HCT116 (cell line): Measurements from ENCODE around the gene GABRB3. TPM values are rescaled to one million over a fixed set of nuclear protein-coding genes. Genes with fewer than 3 reads are reported as not detected.

Experiments
- ATAC-seq: fragments of 200-7000 bp; cut with Tn5 transposase; 2 replicates; pipeline ENCODE4 v1.9.1; 2020; ENCODE audit warnings: mild to moderate bottlenecking, moderate library complexity
- BruUV-seq: library from RNA; stranded (reverse); fragments of 400-500 nt; replicated peaks from 2 replicates; lab custom pipeline; 2021; lab: Mats Ljungman, UMichigan
- CTCF ChIA-PET: fragments of 300-600 bp; sonication (Branson Sonifier 250); formaldehyde crosslinking; loops from one replicate; lab custom pipeline; 2021; ENCODE audit warnings: antibody characterized with exemption; lab: Charles Lee
- POLR2A ChIA-PET: fragments of 300-600, 350-600 bp; sonication (Branson Sonifier 250); formaldehyde crosslinking; loops from one replicate; lab custom pipeline; 2021; ENCODE audit warnings: antibody characterized with exemption; lab: Charles Lee
- RAD21 ChIA-PET, 2 experiments: fragments of 300-600 bp; sonication (Branson Sonifier 250); formaldehyde crosslinking; loops; one replicate each; lab custom pipeline; 2023; ENCODE audit warnings: low total read pairs in 2 of 2; ENCODE audit not compliant: uncharacterized antibody in 2 of 2, unreplicated experiment in 2 of 2, low non-redundant PET in 1 of 2; lab: Charles Lee
- DNase-seq: peaks from one replicate; pipeline ENCODE4 v3.0.0-alpha.2; 2010; ENCODE audit warnings: low read depth, low spot score
- H2AFZ ChIP-seq: fragments of 200-600 bp; shearing (Covaris generic), sonication (generic); 2 replicates; pipeline ENCODE4 v1.6.1; 2017; ENCODE audit warnings: low read depth, mixed run types, mixed read lengths, antibody characterized with exemption, low read length; ENCODE audit not compliant: poor library complexity, severe bottlenecking
- H3K27ac ChIP-seq: 2 replicates; pipeline ENCODE4 v1.5.1; 2012; ENCODE audit warnings: low read depth, low read length
- H3K27me3 ChIP-seq: fragments of 200-600 bp; sonication (generic); 2 replicates; pipeline ENCODE4 v1.6.1; 2016; ENCODE audit warnings: mixed run types, low read length, mixed read lengths; ENCODE audit not compliant: insufficient read depth
- H3K36me3 ChIP-seq, 2 experiments: fragments of 200-500 bp in 1 of 2; fragments of 200-600 bp in 1 of 2; sonication (Bioruptor generic) in 1 of 2; sonication (generic) in 1 of 2; 2 replicates each; pipeline versions ENCODE4 v1.5.1 to v1.6.1; 2014 to 2016; ENCODE audit warnings: low read length in 2 of 2, inconsistent platforms in 1 of 2, mixed read lengths in 1 of 2, mixed run types in 1 of 2; ENCODE audit not compliant: insufficient read depth in 2 of 2, control insufficient read depth in 1 of 2
- H3K4me1 ChIP-seq, 2 experiments: fragments of 200-600 bp in 1 of 2; sonication (generic) in 1 of 2; 2 replicates each; pipeline versions ENCODE4 v1.5.1 to v1.6.1; 2012 to 2017; ENCODE audit warnings: low read length in 2 of 2, inconsistent platforms in 1 of 2, mild to moderate bottlenecking in 1 of 2, mixed read lengths in 1 of 2, mixed run types in 1 of 2, moderate library complexity in 1 of 2; ENCODE audit not compliant: insufficient read depth in 2 of 2, control insufficient read depth in 1 of 2
- H3K4me2 ChIP-seq: fragments of 200-600 bp; sonication (generic); 2 replicates; pipeline ENCODE4 v1.6.1; 2017; ENCODE audit warnings: mixed run types, low read length, mixed read lengths
- H3K4me3 ChIP-seq, 2 experiments: fragments of 200-600 bp in 1 of 2; sonication (generic) in 1 of 2; replicated peaks in 1 of 2; 2 replicates each; pipeline ENCODE4 v1.5.1; 2011 to 2016; ENCODE audit warnings: low read length in 2 of 2, control low read depth in 1 of 2, low read depth in 1 of 2, mild to moderate bottlenecking in 1 of 2, mixed read lengths in 1 of 2, mixed run types in 1 of 2
- H3K79me2 ChIP-seq: fragments of 200-600 bp; sonication (generic); 2 replicates; pipeline ENCODE4 v1.6.1; 2017; ENCODE audit warnings: mild to moderate bottlenecking, mixed run types, low read length, moderate library complexity, mixed read lengths; ENCODE audit not compliant: insufficient read depth
- H3K9ac ChIP-seq: fragments of 200-600 bp; sonication (generic); 2 replicates; pipeline ENCODE4 v1.6.1; 2016; ENCODE audit warnings: low read length, mixed read lengths
- H3K9me2 ChIP-seq: fragments of 200-600 bp; sonication (generic), shearing (Covaris generic); 2 replicates; pipeline ENCODE4 v1.6.1; 2017; ENCODE audit warnings: mixed run types, mild to moderate bottlenecking, moderate library complexity; ENCODE audit not compliant: insufficient read depth
- H3K9me3 ChIP-seq, 2 experiments: fragments of 200-500 bp in 1 of 2; fragments of 200-600 bp in 1 of 2; sonication (Bioruptor generic) in 1 of 2; sonication (generic) in 1 of 2; 2 replicates each; pipeline ENCODE4 v1.6.1; 2014 to 2017; ENCODE audit warnings: low read length in 2 of 2, mixed read lengths in 2 of 2, inconsistent platforms in 1 of 2, low read depth in 1 of 2, mild to moderate bottlenecking in 1 of 2, mixed run types in 1 of 2, moderate library complexity in 1 of 2; ENCODE audit not compliant: control insufficient read depth in 1 of 2, insufficient read depth in 1 of 2
- H4K20me1 ChIP-seq: fragments of 200-600 bp; sonication (generic), shearing (Covaris generic); 2 replicates; pipeline ENCODE4 v1.6.1; 2017; ENCODE audit warnings: mixed run types, mild to moderate bottlenecking, moderate library complexity; ENCODE audit not compliant: insufficient read depth
- ATF3 ChIP-seq: IDR thresholded peaks from 2 replicates; pipeline ENCODE4 v1.6.1; 2012
- CBX3 ChIP-seq: IDR thresholded peaks from 2 replicates; pipeline ENCODE4 v1.6.1; 2012; ENCODE audit warnings: low read depth
- CEBPB ChIP-seq: IDR thresholded peaks from 2 replicates; pipeline ENCODE4 v1.6.1; 2012; ENCODE audit warnings: low read depth
- CTCF ChIP-seq, 3 experiments: fragments of 200-600 bp in 1 of 3; sonication (generic) in 1 of 3; IDR thresholded peaks in 2 of 3; conservative IDR thresholded peaks in 1 of 3; 2 replicates each; pipeline ENCODE4 v1.5.1; 2012 to 2017; ENCODE audit warnings: low read depth in 2 of 3, low read length in 2 of 3, antibody characterized with exemption in 1 of 3, borderline replicate concordance in 1 of 3, control low read depth in 1 of 3, mild to moderate bottlenecking in 1 of 3, mixed read lengths in 1 of 3, mixed run types in 1 of 3, moderate library complexity in 1 of 3; ENCODE audit not compliant: insufficient read depth in 1 of 3
- EGR1 ChIP-seq: IDR thresholded peaks from 2 replicates; pipeline ENCODE4 v1.6.1; 2012; ENCODE audit warnings: low read depth
- ELF1 ChIP-seq: IDR thresholded peaks from 2 replicates; pipeline ENCODE4 v1.6.1; 2012; ENCODE audit warnings: low read depth, borderline replicate concordance
- EZH2 ChIP-seq: fragments of 200-600 bp; sonication (generic); IDR thresholded peaks from 2 replicates; pipeline ENCODE4 v1.6.1; 2017; ENCODE audit warnings: antibody characterized with exemption, mixed run types
- EZH2phosphoT487 ChIP-seq: fragments of 200-600 bp; IDR thresholded peaks from 2 replicates; pipeline ENCODE4 v1.6.1; 2018; ENCODE audit warnings: antibody characterized with exemption, borderline replicate concordance
- POLR2A ChIP-seq: IDR thresholded peaks from 2 replicates; pipeline ENCODE4 v1.7.0; 2011; ENCODE audit warnings: borderline replicate concordance; ENCODE audit not compliant: insufficient read depth, insufficient read length; ENCODE audit errors: extremely low read depth
- RAD21 ChIP-seq: IDR thresholded peaks from 2 replicates; pipeline ENCODE4 v1.6.1; 2012; ENCODE audit warnings: low read depth, mild to moderate bottlenecking
- REST ChIP-seq: IDR thresholded peaks from 2 replicates; pipeline ENCODE4 v1.6.1; 2012; ENCODE audit warnings: low read depth
- SIN3A ChIP-seq: IDR thresholded peaks from 2 replicates; pipeline ENCODE4 v1.6.1; 2012; ENCODE audit warnings: low read depth
- SP1 ChIP-seq: IDR thresholded peaks from 2 replicates; pipeline ENCODE4 v1.6.1; 2012; ENCODE audit warnings: low read depth
- SRF ChIP-seq: IDR thresholded peaks from 2 replicates; pipeline ENCODE4 v1.6.1; 2012; ENCODE audit warnings: low read depth
- YY1 ChIP-seq: IDR thresholded peaks from 2 replicates; pipeline ENCODE4 v1.6.1; 2011; ENCODE audit warnings: low read length, low read depth, moderate library complexity, mild to moderate bottlenecking; ENCODE audit not compliant: insufficient replicate concordance; ENCODE audit errors: extremely low read depth
- ZBTB33 ChIP-seq: IDR thresholded peaks from 2 replicates; pipeline ENCODE4 v1.6.1; 2011; ENCODE audit warnings: mild to moderate bottlenecking, low read length, moderate library complexity; ENCODE audit not compliant: insufficient replicate concordance; ENCODE audit errors: extremely low read depth
- ZFX ChIP-seq: fragments of 450-650 bp; IDR thresholded peaks from 2 replicates; pipeline ENCODE4 v1.6.1; 2017
- ZNF274 ChIP-seq: fragments of 200-500 bp; sonication (Bioruptor generic); IDR thresholded peaks from 2 replicates; pipeline ENCODE4 v1.6.1; 2014; ENCODE audit warnings: mild to moderate bottlenecking, low read depth, low read length, inconsistent platforms
- intact Hi-C: fragments of 100-400 bp; cut with micrococcal nuclease; formaldehyde crosslinking; loops from 2 replicates; pipeline ENCODE4 v1.10.0; 2022
- total RNA-seq: library from RNA; stranded (reverse); gene quantifications from one replicate; pipeline ENCODE4 v1.2.1, GENCODE V29; 2021; ENCODE audit not compliant: unreplicated experiment

Gene GABRB3
- total RNA-seq, 1 experiment from 2014 or later, result 0.52 TPM

- TF ChIP-seq REST, result no peak
- TF ChIP-seq YY1, result no peak
- TF ChIP-seq, all 23 proteins: peak for 0
Measured at GRCh38 chr15:26731965-26732364, 40.9 kb downstream of the GABRB3 start (continued).

GRCh38 chr15:26729581-26729980 is 43.3 kb downstream of the GABRB3 start:
- Histone ChIP-seq H2AFZ (no peak overlapping the region), H4K20me1 (no peaks in the 10 kb centered on the region), H3K79me2 (no peaks in the 10 kb centered on the region), H3K9ac (no peak overlapping the region), H3K4me1 (no peaks in the 10 kb centered on the region), H3K36me3 (no peaks in the 10 kb centered on the region), H3K9me2 (no peaks in the 10 kb centered on the region), H3K4me3 (no peak overlapping the region), H3K27me3 (no peaks in the 10 kb centered on the region), H3K4me2 (no peak overlapping the region), H3K27ac (no peak overlapping the region), H3K9me3 (peaks cover 9 to 42% of the 10 kb centered on the region in 2 experiments; a peak in 2 of 4 replicates)
- ChIA-PET POLR2A (no interaction called here), CTCF (no interaction called here), RAD21 (no interaction called here)
- DNase-seq, result no peak
- intact Hi-C loops, result no loop called here
- TF ChIP-seq ZBTB33 (no peak), RAD21 (no peak), ATF3 (no peak), EZH2 (no peak), EGR1 (no peak), SIN3A (no peak), SRF (no peak), SP1 (no peak), ELF1 (no peak), EZH2phosphoT487 (no peak), ZFX (no peak), ZNF274 (no peak), CTCF (IDR thresholded peaks at IDR 0.05 in 2 of 3, conservative IDR thresholded peaks at IDR 0.05 in 1 of 3; ENCODE audit: borderline replicate concordance in 1 of 3, insufficient read depth in 1 of 3, low read depth in 2 of 3, low read length in 2 of 3) (no peak), CBX3 (no peak), POLR2A (no peak), CEBPB (no peak)
- BruUV-seq, result no TSS peak
- ATAC-seq, result no peak
